H9 (cell line): ENCODE measurements around the gene NUP85. TPM values are rescaled to one million over a fixed set of nuclear protein-coding genes. Genes with fewer than 3 reads are reported as not detected.

ENCODE experiments used
- DNase-seq: peaks from one replicate; pipeline ENCODE4 v3.0.0-alpha.2; 2017
- H2AFZ ChIP-seq: one replicate; pipeline ENCODE4 v1.6.1; 2013; ENCODE audit warnings: mild to moderate bottlenecking, low read length, control low read depth, moderate library complexity
- H2AK5ac ChIP-seq: 2 replicates; pipeline ENCODE4 v1.6.1; 2013; ENCODE audit warnings: low read length, control low read depth, mixed read lengths; ENCODE audit not compliant: insufficient read length
- H2BK120ac ChIP-seq: one replicate; pipeline ENCODE4 v1.6.1; 2013; ENCODE audit warnings: low read depth, mild to moderate bottlenecking, low read length, control low read depth, inconsistent platforms; ENCODE audit not compliant: poor library complexity, severe bottlenecking
- H2BK12ac ChIP-seq: 2 replicates; pipeline ENCODE4 v1.6.1; 2013; ENCODE audit warnings: low read length, control low read depth, mixed read lengths, low read depth; ENCODE audit not compliant: insufficient read length
- H2BK15ac ChIP-seq: 2 replicates; pipeline ENCODE4 v1.6.1; 2013; ENCODE audit warnings: low read depth, low read length, control low read depth
- H2BK20ac ChIP-seq: one replicate; pipeline ENCODE4 v1.6.1; 2013; ENCODE audit warnings: low read depth, mild to moderate bottlenecking, low read length, control low read depth, inconsistent platforms; ENCODE audit not compliant: poor library complexity, severe bottlenecking
- H2BK5ac ChIP-seq: 2 replicates; pipeline ENCODE4 v1.6.1; 2013; ENCODE audit warnings: low read length, control low read depth, mixed read lengths; ENCODE audit not compliant: insufficient read length
- H3K14ac ChIP-seq: 2 replicates; pipeline ENCODE4 v1.6.1; 2013; ENCODE audit warnings: low read length, control low read depth; ENCODE audit not compliant: insufficient read depth
- H3K18ac ChIP-seq: 2 replicates; pipeline ENCODE4 v1.6.1; 2013; ENCODE audit warnings: low read depth, mild to moderate bottlenecking, mixed read lengths, low read length, control low read depth; ENCODE audit not compliant: insufficient read length
- H3K23ac ChIP-seq: 2 replicates; pipeline ENCODE4 v1.6.1; 2013; ENCODE audit warnings: low read length, control low read depth, mixed read lengths, low read depth; ENCODE audit not compliant: insufficient read length
- H3K23me2 ChIP-seq: 2 replicates; pipeline ENCODE4 v1.6.1; 2013; ENCODE audit warnings: low read depth, mild to moderate bottlenecking, mixed read lengths, low read length, control low read depth; ENCODE audit not compliant: insufficient read length, poor library complexity, severe bottlenecking
- H3K27ac ChIP-seq: 2 replicates; pipeline ENCODE4 v1.5.1; 2013; ENCODE audit warnings: low read length, control low read depth, mixed read lengths, low read depth; ENCODE audit not compliant: insufficient read length
- H3K27me3 ChIP-seq: 2 replicates; pipeline ENCODE4 v1.6.1; 2013; ENCODE audit warnings: low read length, control low read depth, inconsistent platforms; ENCODE audit not compliant: insufficient read depth
- H3K4ac ChIP-seq: 2 replicates; pipeline ENCODE4 v1.6.1; 2013; ENCODE audit warnings: low read depth, mild to moderate bottlenecking, control low read depth, inconsistent platforms, low read length, moderate library complexity
- H3K4me1 ChIP-seq: 2 replicates; pipeline ENCODE4 v1.6.1; 2013; ENCODE audit warnings: low read length, control low read depth, inconsistent platforms; ENCODE audit not compliant: insufficient read depth
- H3K4me2 ChIP-seq: 2 replicates; pipeline ENCODE4 v1.6.1; 2013; ENCODE audit warnings: low read length, control low read depth, mixed read lengths; ENCODE audit not compliant: insufficient read length, insufficient read depth
- H3K56ac ChIP-seq: 2 replicates; pipeline ENCODE4 v1.6.1; 2013; ENCODE audit warnings: low read depth, mild to moderate bottlenecking, mixed read lengths, low read length, control low read depth; ENCODE audit not compliant: insufficient read length
- H3K79me1 ChIP-seq: 2 replicates; pipeline ENCODE4 v1.6.1; 2013; ENCODE audit warnings: low read depth, mild to moderate bottlenecking, moderate library complexity, low read length, control low read depth, inconsistent platforms; ENCODE audit not compliant: insufficient read depth, poor library complexity, severe bottlenecking
- H3K79me2 ChIP-seq: 2 replicates; pipeline ENCODE4 v1.6.1; 2013; ENCODE audit warnings: low read length, control low read depth, inconsistent platforms; ENCODE audit not compliant: insufficient read depth
- H3K9ac ChIP-seq: 2 replicates; pipeline ENCODE4 v1.6.1; 2013; ENCODE audit warnings: low read length, control low read depth, mixed read lengths; ENCODE audit not compliant: insufficient read length; ENCODE audit errors: extremely low read depth
- H3K9me3 ChIP-seq: one replicate; pipeline ENCODE4 v1.6.1; 2013; ENCODE audit warnings: low read depth, low read length, inconsistent platforms; ENCODE audit not compliant: control insufficient read depth
- H3T11ph ChIP-seq: one replicate; pipeline ENCODE4 v1.6.1; 2013; ENCODE audit warnings: mild to moderate bottlenecking, low read length, control low read depth, inconsistent platforms
- H4K20me1 ChIP-seq: one replicate; pipeline ENCODE4 v1.6.1; 2013; ENCODE audit not compliant: control insufficient read depth, insufficient read length, insufficient read depth
- H4K5ac ChIP-seq: 2 replicates; pipeline ENCODE4 v1.6.1; 2013; ENCODE audit warnings: low read depth, mild to moderate bottlenecking, mixed read lengths, low read length, control low read depth; ENCODE audit not compliant: insufficient read length
- H4K8ac ChIP-seq: replicated peaks from 2 replicates; pipeline ENCODE4 v1.6.1; 2013; ENCODE audit warnings: low read length, control low read depth, mixed read lengths, low read depth; ENCODE audit not compliant: insufficient read length
- H4K91ac ChIP-seq: 2 replicates; pipeline ENCODE4 v1.6.1; 2013; ENCODE audit warnings: low read depth, mild to moderate bottlenecking, moderate library complexity, mixed read lengths, low read length, control low read depth; ENCODE audit not compliant: insufficient read length
- H3K27ac Mint-ChIP-seq, 3 experiments: 2 replicates in 2 of 3; 3 replicates in 1 of 3; pipeline ENCODE4 v1.8.0; 2020 to 2021; ENCODE audit warnings: mixed read lengths in 3 of 3, mild to moderate bottlenecking in 1 of 3, moderate library complexity in 1 of 3
- H3K27me3 Mint-ChIP-seq: 2 replicates; pipeline ENCODE4 v1.8.0; 2021; ENCODE audit warnings: low read depth, mild to moderate bottlenecking, moderate library complexity, mixed read lengths
- H3K36me3 Mint-ChIP-seq, 3 experiments: 2 replicates in 2 of 3; 3 replicates in 1 of 3; pipeline ENCODE4 v1.8.0; 2020 to 2021; ENCODE audit warnings: low read depth in 3 of 3, mixed read lengths in 3 of 3; ENCODE audit not compliant: insufficient read depth in 1 of 3
- H3K4me1 Mint-ChIP-seq, 2 experiments: 2 replicates each; pipeline ENCODE4 v1.8.0; 2020; ENCODE audit warnings: mixed read lengths in 2 of 2
- H3K4me3 Mint-ChIP-seq, 2 experiments: 2 replicates in 1 of 2; 3 replicates in 1 of 2; pipeline ENCODE4 v1.8.0; 2020 to 2021; ENCODE audit warnings: mild to moderate bottlenecking in 2 of 2, mixed read lengths in 2 of 2, moderate library complexity in 1 of 2
- H3K9me3 Mint-ChIP-seq, 2 experiments: 2 replicates in 1 of 2; 3 replicates in 1 of 2; pipeline ENCODE4 v1.8.0; 2020; ENCODE audit warnings: mild to moderate bottlenecking in 2 of 2, mixed read lengths in 2 of 2, moderate library complexity in 1 of 2
- CTCF ChIP-seq: fragments of 200-600 bp; sonication (generic); conservative IDR thresholded peaks from 3 replicates; pipeline ENCODE4 v1.8.0; 2021; ENCODE audit warnings: antibody characterized with exemption, mild to moderate bottlenecking
- WGBS: extraction: QIAGEN DNeasy Blood & Tissue Kit; methylation state at CpG from one replicate; pipeline ENCODE4 v1.1.7; 2013; ENCODE audit warnings: missing lambda C conversion rate, low lambda C conversion rate, mixed read lengths; ENCODE audit not compliant: insufficient read length; ENCODE audit errors: extremely low coverage; 5-methylcytosine and 5-hydroxymethylcytosine counted together
- total RNA-seq: library from RNA; stranded (reverse); gene quantifications from 2 replicates; pipeline ENCODE4 v1.2.1, GENCODE V29; 2021

Gene NUP85
- total RNA-seq, 1 experiment from 2014 or later = 145 TPM

DNA sequence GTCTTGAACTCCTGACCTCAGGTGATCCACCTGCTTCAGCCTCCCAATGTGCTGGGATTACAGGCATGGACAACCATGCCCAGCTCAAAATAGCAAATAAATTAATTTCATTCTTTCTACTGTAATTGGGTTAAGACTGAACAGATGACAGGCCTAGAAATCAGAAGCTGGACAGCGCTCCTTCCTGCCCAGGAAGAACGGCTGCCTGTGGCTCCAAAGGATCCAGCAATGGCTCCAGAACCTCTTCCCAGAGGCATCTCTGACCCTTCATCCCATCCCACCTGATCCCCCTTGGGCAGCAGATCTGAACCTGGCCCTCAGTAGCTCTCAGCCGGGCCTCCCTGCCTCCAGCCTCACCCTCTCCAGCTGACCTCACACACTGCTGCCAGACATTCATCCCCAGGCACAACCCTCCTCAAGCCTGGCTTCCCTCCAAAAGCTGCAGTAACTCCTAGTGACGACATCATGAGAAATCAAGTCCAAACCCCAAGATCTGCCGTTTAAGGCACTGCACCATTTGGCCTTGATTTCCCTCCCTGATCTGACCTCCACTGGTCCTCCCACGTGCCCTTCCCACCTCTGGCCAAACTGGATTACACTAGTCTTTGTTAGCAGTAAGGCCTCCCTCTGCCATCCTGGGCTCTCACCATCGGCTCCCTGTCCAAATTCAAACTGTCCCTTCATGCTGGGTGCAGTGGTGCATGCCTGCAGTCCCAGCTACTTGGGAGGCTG lies 68.7 kb downstream of the NUP85 start:
- no peak overlapping the region for H3K56ac ChIP-seq
- H3K27ac ChIP-seq = no peak overlapping the region
- no CpG with 5 or more reads among the region's 7 CpGs for WGBS
- no peak overlapping the region for H2BK15ac ChIP-seq
- H3K23ac ChIP-seq = no peak overlapping the region
- DNase-seq = no peak
- no peak overlapping the region for H2AK5ac ChIP-seq
- H4K5ac ChIP-seq = no peak overlapping the region
- H3K18ac ChIP-seq = no peak overlapping the region
- H3K4me1 Mint-ChIP-seq = peaks cover 8 to 10% of the 10 kb centered on the region in 2 experiments
- peaks cover 22% of the 10 kb centered on the region for H3K23me2 ChIP-seq
- no peaks in the 10 kb centered on the region for H3K79me2 ChIP-seq
- no peaks in the 10 kb centered on the region; the same call in 1 of the 2 replicates for H3K27me3 Mint-ChIP-seq
- H2AFZ ChIP-seq = no peak overlapping the region
- H3K79me1 ChIP-seq = no peaks in the 10 kb centered on the region
- H3K27me3 ChIP-seq = no peaks in the 10 kb centered on the region
- no peak overlapping the region for H4K91ac ChIP-seq
- H3K27ac Mint-ChIP-seq = peak overlapping the region in 1 of 3 experiments; percentile 31; a peak in 2 of 7 replicates
- no peak overlapping the region for H3K9ac ChIP-seq
- H3K4me2 ChIP-seq = no peak overlapping the region
- H4K8ac ChIP-seq = no peak overlapping the region
- no peak for TF ChIP-seq CTCF
- H2BK5ac ChIP-seq = no peak overlapping the region
- no peak overlapping the region for H2BK20ac ChIP-seq
- 0 out of 2 replicates have a peak, but pooled peaks cover 2% of the 10 kb centered on the region for H3K4me1 ChIP-seq
- H3K4ac ChIP-seq = no peak overlapping the region
- no peak overlapping the region for H3K4me3 Mint-ChIP-seq
- H3K14ac ChIP-seq = no peak overlapping the region
- H2BK120ac ChIP-seq = no peak overlapping the region
- H3K9me3 ChIP-seq = no peaks in the 10 kb centered on the region
- H3K36me3 Mint-ChIP-seq = peaks cover 2 to 25% (median 23%) of the 10 kb centered on the region in 3 experiments; a peak in 6 of 7 replicates
- H3K9me3 Mint-ChIP-seq = no peaks in the 10 kb centered on the region
- H4K20me1 ChIP-seq = no peaks in the 10 kb centered on the region
- no peak overlapping the region for H3T11ph ChIP-seq
- H2BK12ac ChIP-seq = no peak overlapping the region
